ENCODE data around the gene C1QB.

C1QB gene

GRCh38 chr1:22615886-22616285 is 37.1 kb upstream of the C1QB start:
- ATAC-seq = no peak
- no peak for TF ChIP-seq CSDC2 (CRISPR knock-in tag; IDR thresholded peaks at IDR 0.05)
- no peak for TF ChIP-seq CSRNP3 (CRISPR knock-in tag; IDR thresholded peaks at IDR 0.05)
- no peak for TF ChIP-seq POU6F1 (CRISPR knock-in tag; IDR thresholded peaks at IDR 0.05; ENCODE audit: borderline replicate concordance, low read depth)
- TF ChIP-seq PATZ1 (CRISPR knock-in tag; IDR thresholded peaks at IDR 0.05; ENCODE audit: borderline replicate concordance) = no peak
- TF ChIP-seq OSR1 (CRISPR knock-in tag; IDR thresholded peaks at IDR 0.05) = no peak
- no peak for TF ChIP-seq RARB (CRISPR knock-in tag; IDR thresholded peaks at IDR 0.05)
- no peak for TF ChIP-seq TOX (CRISPR knock-in tag; IDR thresholded peaks at IDR 0.05; ENCODE audit: borderline replicate concordance)
- no peak for TF ChIP-seq BACH2 (CRISPR knock-in tag; IDR thresholded peaks at IDR 0.05; ENCODE audit: borderline replicate concordance)
- no peak for TF ChIP-seq ZNF8 (CRISPR knock-in tag; IDR thresholded peaks at IDR 0.05)
- no peak for TF ChIP-seq GLIS3 (CRISPR knock-in tag; IDR thresholded peaks at IDR 0.05)
- TF ChIP-seq ZFP30 (CRISPR knock-in tag; IDR thresholded peaks at IDR 0.05) = no peak
- TF ChIP-seq ZNF565 (CRISPR knock-in tag; conservative IDR thresholded peaks at IDR 0.05; ENCODE audit: low read depth) = no peak

GRCh38 chr1:22616571-22616970 is 36.5 kb upstream of the C1QB start:
- ATAC-seq = no peak
- no peak for TF ChIP-seq PPARA (CRISPR knock-in tag; IDR thresholded peaks at IDR 0.05; ENCODE audit: borderline replicate concordance)
- no peak for TF ChIP-seq TOX (CRISPR knock-in tag; IDR thresholded peaks at IDR 0.05; ENCODE audit: borderline replicate concordance)
- TF ChIP-seq BACH2 (CRISPR knock-in tag; IDR thresholded peaks at IDR 0.05; ENCODE audit: borderline replicate concordance) = no peak
- no peak for TF ChIP-seq ARNTL (CRISPR knock-in tag; IDR thresholded peaks at IDR 0.05; ENCODE audit: borderline replicate concordance, low read depth)
- no peak for TF ChIP-seq OSR1 (CRISPR knock-in tag; IDR thresholded peaks at IDR 0.05)
- TF ChIP-seq GLIS3 (CRISPR knock-in tag; IDR thresholded peaks at IDR 0.05) = no peak
- no peak for TF ChIP-seq ZFP3 (CRISPR knock-in tag; IDR thresholded peaks at IDR 0.05)
- TF ChIP-seq CSRNP3 (CRISPR knock-in tag; IDR thresholded peaks at IDR 0.05) = no peak
- no peak for TF ChIP-seq POU6F1 (CRISPR knock-in tag; IDR thresholded peaks at IDR 0.05; ENCODE audit: borderline replicate concordance, low read depth)
- no peak for TF ChIP-seq TCF4 (CRISPR knock-in tag; IDR thresholded peaks at IDR 0.05; ENCODE audit: borderline replicate concordance)
- TF ChIP-seq ZC3H10 (CRISPR knock-in tag; IDR thresholded peaks at IDR 0.05) = no peak
- no peak for TF ChIP-seq ZNF70 (CRISPR knock-in tag; IDR thresholded peaks at IDR 0.05)
- no peak for TF ChIP-seq TSHZ2 (CRISPR knock-in tag; IDR thresholded peaks at IDR 0.05)
- no peak for TF ChIP-seq ZNF8 (CRISPR knock-in tag; IDR thresholded peaks at IDR 0.05)
- TF ChIP-seq ISL1 (CRISPR knock-in tag; IDR thresholded peaks at IDR 0.05) = no peak
- TF ChIP-seq PATZ1 (CRISPR knock-in tag; IDR thresholded peaks at IDR 0.05; ENCODE audit: borderline replicate concordance) = no peak
- TF ChIP-seq CREB5 (CRISPR knock-in tag; IDR thresholded peaks at IDR 0.05; ENCODE audit: low read depth) = no peak
- TF ChIP-seq CSDC2 (CRISPR knock-in tag; IDR thresholded peaks at IDR 0.05) = no peak
- no peak for TF ChIP-seq SNAI2 (CRISPR knock-in tag; IDR thresholded peaks at IDR 0.05)
- TF ChIP-seq ESRRG (CRISPR knock-in tag; IDR thresholded peaks at IDR 0.05) = no peak
